GM19025 (cell line): Measurements from ENCODE around the gene NUDCD2.

Experiments
- ATAC-seq: cut with Tn5 transposase; IDR thresholded peaks from one replicate; pipeline ENCODE4 v1.9.1; 2021; ENCODE audit warnings: mild to moderate bottlenecking, low read depth, moderate library complexity; ENCODE audit not compliant: unreplicated experiment

Gene NUDCD2

DNA sequence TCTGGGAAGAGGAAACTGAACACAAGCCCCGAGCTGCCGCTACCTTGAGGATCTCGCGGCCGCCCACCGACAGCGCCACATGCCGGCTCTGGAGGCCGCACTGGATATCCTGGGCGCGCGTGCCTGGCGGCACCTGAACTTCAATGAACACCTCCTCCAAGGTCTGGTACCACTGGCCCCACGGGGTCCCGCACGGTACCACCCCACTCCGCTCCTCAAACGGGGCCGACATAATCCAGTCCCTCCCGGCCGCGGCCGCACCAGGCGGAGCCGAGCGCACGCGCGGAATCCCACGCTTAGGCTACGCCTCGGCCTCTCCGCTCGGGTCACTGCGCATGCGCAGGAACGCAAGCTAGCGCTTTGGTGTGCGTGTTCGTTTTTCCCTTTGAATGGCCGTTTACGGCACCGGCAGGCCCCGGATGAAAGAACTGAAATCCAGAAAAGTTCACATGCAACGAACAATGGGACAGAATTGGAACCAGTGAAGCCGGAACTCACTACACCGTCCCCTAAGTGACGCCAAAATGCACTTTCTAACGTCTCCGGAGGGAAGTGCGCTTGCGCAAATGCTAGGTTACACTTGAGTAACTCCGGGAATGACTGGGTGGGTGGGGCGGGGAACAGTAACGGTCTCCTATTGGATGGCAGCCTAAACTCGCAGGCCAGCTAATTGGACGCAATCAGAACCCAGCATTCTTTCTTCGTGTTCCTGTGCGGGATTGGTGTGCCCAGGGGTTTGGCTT lies at the start of gene NUDCD2:
NUDCD2 (minus strand) TSS at position 284 of the 743 bp plus-strand sequence; CDS start at position 232, 52 bp downstream.
- peak; percentile 68 for ATAC-seq

DNA sequence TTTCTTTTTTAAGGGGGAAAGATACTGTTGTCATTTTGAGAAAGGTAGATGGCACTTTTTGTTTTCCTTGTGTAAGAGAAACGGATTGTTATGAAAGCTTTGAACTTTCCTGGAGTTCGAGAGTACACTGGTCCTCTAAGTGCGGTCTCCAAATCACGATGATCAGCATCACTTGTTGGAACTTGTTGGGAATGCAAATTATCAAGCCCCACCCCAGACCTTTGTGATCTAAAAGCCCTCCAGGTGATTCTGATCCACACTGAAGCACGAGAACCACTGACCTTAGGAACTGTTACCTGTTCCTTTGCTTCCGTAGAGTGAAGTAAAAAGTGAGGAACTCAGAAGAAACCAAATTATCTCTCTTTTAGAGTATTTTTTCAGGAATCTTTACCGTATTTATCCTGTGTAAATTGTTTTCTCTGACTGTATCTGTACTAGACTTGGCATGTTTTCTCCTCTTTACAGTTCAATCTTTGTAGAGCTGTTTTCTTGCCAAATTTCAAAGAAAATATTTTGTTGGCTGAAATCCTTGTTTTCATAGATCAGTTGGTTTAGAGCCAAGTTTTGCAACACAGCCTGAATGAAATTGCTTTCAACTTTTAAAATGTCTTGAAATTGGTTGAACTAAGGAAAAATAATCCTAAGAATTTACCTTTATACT lies 49.5 kb upstream of the NUDCD2 start:
- ATAC-seq: no peak

DNA sequence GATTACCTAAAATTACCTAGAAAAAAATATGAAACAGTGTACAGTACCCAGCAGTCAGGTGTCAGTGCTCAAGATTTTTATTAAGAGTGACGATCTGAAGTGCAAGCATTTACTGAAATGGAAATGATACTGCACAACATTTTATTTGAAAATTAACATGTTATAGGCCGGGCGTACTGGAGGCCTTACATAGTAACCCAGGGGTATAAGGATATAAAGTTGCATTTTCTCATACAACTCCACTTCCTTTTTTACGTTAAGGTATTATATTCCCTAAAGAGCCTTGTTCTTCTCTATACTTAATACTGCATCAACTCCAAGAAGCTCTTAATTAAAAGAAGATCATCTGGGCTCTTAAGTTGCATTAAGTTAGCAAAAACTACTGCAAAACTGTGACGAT lies 48.9 kb upstream of the NUDCD2 start:
- no peak for ATAC-seq

DNA sequence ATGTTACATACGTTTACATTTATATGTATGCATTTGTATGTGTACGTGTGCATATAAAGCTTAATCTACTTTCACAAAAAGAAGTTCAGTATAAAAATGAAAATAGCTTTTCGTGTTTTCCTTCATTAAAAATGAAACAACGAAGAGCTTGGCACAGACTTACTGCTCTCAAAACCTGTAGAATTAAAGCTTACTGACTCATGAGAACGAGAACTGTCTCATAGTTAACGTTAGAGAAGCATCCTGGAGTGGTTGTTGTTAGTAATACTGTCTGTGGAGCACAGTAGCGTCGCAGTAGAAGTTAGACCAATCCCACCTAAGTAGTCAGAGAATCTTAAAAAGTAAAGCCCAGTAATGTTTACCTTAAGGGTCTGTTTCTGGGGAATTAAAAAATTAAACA lies 46.8 kb upstream of the NUDCD2 start:
- no peak for ATAC-seq

GRCh38 chr5:163506095-163506457 lies 46.2 kb upstream of the NUDCD2 start:
- ATAC-seq: peak; percentile 8

GRCh38 chr5:163505368-163506094 lies 45.6 kb upstream of the NUDCD2 start, which contains the start of gene MAT2B:
Gene MAT2B, plus strand, starts transcription at chr5:163505619. Its CDS starts 68 bp downstream, at chr5:163505687.
- peak; percentile 89 for ATAC-seq

GRCh38 chr5:163505049-163505367 lies 45.1 kb upstream of the NUDCD2 start:
- ATAC-seq: no peak

DNA sequence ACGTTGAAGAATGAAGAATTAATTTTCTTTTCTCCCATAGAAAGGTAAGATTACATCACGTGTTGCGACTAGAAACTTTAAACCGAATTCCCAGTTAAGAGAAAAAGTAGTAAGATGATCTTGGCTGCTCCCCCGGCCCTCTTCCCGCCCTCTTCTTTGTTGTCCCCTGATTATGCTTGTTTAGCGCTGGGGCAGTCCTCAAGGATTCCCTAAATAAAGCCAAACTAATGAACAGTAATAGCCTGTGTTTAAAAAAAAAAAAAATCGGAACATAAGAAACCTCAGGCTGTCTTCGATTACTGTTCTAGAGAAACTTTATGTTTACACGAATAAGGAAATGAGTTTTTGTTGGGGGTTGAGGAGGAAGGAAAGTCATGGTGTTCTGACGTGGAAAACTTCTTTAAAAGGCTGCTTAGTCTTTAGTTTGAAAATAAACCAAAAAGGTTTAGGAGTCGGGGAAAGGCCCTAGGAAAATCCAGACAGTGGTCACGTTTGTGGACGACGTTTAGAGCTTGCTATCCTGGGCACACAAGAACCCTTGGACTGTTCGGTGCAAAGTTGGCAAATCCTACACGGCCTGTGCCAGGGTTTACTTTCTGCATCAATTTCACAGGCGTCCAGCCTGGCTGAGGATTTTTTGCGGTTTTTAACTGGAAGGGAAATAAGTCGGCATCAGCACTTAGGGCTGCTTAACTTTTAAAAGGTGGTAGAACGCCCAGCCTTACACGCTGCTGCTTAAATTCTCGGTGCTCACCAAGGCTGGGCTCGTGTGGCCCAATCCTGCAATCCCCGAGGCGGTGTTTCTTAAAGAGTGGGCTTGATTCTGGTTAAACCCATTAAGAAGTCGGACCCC lies 44.4 kb upstream of the NUDCD2 start:
- no peak for ATAC-seq

GRCh38 chr5:163503106-163504078 lies 43.5 kb upstream of the NUDCD2 start:
- no peak for ATAC-seq

- ATAC-seq: no peak
Observed at GRCh38 chr5:163502521-163502920, 42.6 kb upstream of the NUDCD2 start.

- no peak for ATAC-seq
Observed at GRCh38 chr5:163498886-163499285, 39.0 kb upstream of the NUDCD2 start.

DNA sequence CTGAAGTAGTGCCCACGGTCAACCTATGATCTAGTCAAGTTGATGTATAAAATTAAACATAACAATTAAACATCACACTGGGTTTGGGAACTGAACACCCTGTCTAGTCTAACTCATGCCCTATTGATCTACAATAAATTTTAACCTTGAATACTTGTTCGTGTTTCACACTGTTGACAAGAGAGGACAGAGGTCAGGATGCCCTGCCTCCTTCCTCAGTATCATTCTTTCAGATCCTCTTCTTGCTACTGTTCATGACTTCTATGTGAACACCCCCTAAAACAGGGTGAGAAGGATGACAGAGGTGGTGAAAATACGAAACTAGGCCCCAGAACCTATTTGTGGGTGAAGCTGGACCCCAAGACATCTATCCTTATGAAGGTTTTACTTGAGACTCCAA lies 37.4 kb upstream of the NUDCD2 start:
- ATAC-seq: no peak

GRCh38 chr5:163496286-163496685 lies 36.4 kb upstream of the NUDCD2 start:
- ATAC-seq: no peak

DNA sequence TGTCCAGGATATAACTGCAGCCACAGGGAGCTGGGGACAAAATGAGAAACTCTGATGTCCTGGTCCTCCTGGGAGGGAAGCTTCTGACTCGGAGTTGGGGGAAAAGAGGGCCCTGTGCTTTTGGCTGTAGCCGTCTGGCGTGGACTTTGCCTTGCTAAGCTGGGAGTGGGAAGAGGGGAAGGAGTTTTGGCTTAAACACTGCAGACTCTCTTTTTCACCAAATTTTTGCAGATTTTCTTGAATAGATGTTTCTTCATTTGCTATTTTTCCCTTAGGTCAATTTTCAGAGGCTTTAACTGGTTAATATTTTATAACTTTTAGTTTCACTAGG lies 29.8 kb upstream of the NUDCD2 start:
- no peak for ATAC-seq

- ATAC-seq: no peak
Observed at GRCh38 chr5:163489055-163489744, 29.3 kb upstream of the NUDCD2 start.

DNA sequence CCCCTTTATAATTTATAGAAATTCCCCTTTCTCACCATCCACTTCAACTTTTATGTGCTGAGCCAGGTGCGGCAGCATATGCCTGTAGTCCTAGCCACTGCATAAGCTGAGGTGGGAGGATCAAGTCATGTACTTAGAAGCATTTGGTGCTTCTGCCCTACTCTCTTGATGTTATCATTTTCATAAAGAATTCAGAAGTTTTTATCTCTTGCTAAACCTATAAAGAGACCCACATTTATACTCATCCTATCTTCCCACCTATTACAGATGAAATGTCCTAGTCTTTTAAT lies 19.0 kb upstream of the NUDCD2 start:
- ATAC-seq: no peak

GRCh38 chr5:163478126-163478981 lies 18.5 kb upstream of the NUDCD2 start:
- ATAC-seq: no peak

DNA sequence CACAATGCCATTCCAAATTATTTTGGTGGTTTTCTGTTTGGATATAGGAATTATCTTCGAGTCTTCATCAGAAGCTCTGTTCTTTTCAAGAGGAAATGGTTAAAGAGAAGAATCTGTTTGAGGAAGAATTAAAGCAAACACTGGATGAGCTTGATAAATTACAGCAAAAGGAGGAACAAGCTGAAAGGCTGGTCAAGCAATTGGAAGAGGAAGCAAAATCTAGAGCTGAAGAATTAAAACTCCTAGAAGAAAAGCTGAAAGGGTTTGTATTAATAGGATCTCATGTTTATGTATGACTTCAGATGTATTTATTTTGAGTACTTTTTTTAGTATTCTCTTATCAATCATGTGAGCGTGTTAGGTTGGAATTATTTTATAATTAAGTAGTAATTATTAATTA lies 15.5 kb upstream of the NUDCD2 start:
- ATAC-seq: no peak
